ENCODE results near the gene HABP2.

The HABP2 gene

GRCh38 chr10:113527211-113527906 lies 25.5 kb upstream of the HABP2 start:
- no peak for FAIRE-seq

DNA sequence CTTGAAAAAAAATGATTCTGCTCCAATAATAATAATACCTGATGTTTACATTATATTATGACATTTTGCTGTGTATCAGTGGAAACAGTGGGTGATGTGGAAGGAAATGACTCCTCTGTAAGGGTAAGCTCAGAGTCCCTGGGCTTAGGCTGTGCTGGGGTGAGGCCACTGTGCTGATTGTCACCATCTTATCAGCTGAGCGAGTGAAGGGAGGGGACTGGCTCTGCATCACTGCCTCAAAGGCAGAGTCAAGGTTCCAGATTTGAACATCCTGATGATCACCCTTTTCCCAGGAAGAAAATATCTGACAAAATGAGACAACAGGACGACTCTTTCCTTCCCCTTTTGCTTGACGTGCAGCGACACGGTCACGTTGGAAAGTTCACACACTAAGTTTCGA lies 24.0 kb upstream of the HABP2 start:
- no peak for FAIRE-seq

DNA sequence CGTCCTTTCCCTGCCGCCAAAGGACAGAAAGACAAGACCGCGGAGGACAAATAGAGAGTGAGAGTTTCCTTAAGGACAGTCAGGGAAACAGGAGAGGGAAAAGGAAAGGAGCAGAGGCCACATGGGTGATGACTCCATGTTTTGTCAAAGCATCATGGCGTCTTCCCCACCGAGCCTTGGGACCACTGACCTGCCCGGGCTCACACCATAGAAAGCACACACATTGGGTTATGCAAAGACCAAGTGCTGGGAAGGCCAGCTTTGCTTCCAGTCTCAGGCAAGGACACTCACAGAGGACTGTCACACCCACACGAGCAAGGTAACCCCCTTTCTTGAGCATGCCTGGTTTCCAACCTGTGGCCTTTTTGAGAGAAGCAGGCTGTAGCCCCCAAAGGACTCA lies 23.3 kb upstream of the HABP2 start:
- no peak for FAIRE-seq

DNA sequence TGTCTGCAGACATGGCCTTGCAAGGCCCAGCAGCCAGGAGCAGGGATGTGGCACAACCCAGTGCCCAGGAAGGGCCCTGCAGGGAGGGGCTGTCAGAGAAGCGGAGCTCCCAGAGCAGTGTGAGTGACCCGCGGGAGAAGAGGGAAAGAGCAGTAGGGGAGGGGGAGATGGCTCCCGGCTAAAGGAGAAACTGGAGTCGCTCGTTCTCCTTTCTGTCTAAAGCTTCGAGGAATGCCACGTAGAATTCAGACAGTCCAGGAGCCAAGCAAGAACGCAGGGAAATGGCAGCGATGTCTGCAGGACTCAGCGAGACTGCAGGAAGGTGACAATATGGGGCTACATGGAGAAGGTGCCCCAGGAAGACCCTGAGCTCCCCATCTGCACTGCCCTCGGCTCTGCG lies 22.4 kb upstream of the HABP2 start:
- FAIRE-seq = no peak

DNA sequence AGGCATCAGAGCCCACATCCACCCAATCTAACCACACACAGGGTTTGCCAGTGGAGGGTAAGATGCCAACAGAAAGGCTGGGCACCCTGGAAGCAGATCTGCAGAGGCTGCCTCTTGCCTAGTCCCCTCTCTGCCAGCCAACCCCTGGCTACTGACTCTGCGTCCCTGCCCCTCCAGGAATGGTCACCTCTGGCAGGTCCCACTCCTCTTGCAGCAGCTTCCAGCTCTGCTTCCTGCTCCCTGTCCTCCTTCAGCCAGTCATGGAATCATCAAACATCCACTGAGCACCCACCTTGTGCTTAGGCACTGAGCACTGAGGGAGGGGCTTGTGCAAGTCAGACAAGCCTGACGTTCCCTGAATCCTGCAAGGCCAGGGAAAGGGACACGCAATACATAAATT lies 20.1 kb upstream of the HABP2 start:
- no peak for FAIRE-seq

DNA sequence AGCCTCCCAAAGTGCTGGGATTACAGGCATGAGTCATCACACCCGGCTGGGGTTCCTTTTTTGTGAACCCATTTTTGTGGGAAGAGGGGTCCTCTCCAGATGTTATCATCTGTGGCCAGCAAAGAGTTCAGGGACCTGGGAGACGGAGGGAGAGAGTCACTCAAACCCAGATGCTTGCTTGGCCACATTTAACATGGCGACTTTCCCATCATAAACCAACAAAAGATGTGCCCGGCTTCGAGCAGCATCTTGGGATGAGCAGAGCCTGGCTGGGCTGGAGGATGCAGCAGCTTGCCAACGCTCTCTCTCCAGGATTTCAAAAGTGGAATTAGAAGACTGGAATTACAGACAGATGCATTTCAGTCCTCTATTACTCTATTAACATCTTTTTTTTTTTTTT lies 19.1 kb upstream of the HABP2 start:
- FAIRE-seq = no peak

DNA sequence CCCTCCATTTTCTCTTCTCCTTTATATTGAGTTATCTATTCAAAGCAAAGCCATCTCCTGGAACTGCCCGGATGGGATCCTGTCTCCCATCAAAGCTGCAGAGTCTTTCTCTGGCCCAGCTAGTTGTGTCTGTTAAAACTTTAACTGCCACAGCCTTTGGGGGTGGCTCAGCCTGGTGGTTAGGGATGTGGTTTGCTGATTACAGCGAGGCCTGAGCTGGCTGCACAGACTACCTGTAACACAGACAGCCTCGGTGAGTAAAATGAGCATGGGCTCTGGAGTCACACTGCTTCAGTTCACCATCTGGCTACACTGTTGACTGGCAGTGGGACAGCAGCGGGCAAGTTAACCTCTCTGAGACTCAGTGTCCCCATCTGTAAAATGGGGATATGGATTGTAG lies 18.4 kb upstream of the HABP2 start:
- no peak for FAIRE-seq

DNA sequence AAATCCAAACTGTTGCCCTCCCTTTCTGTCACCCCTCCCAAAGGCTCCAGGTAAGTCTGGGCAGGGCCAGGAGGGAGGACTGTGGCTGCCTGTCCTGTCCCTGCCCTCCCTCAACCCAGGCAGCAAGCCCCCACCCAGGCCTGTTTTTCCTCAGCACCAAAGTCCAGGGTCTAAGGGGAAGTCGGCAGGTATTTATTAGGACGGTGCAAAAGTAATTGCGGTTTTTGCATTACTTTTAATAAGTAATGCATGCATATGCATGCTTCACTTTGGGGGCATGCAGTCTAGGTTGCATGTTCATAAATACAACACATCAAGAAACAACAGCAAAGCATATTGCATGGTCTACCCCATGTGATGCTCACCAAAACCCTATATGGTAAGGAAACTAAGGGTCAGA lies 15.2 kb upstream of the HABP2 start:
- no peak for FAIRE-seq

DNA sequence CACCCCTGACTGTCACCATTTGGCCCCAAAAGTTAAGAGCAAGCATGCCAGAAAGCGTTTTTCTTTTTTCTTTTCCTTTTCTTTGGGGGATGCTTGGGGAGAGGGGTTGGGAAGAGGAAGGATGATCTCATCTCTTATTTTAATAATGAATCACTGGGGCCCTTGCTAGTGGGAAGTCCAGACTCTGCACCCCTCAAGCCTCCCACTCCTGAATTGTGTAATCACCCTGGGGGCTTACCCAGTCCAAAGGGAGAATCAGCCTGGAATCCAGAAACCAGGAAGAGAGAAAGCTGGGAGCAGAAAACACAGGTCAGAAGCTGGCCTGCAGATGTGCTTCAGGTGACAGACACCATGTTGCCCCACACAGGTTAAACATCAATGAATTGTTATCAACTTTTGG lies 14.7 kb upstream of the HABP2 start:
- no peak for FAIRE-seq

DNA sequence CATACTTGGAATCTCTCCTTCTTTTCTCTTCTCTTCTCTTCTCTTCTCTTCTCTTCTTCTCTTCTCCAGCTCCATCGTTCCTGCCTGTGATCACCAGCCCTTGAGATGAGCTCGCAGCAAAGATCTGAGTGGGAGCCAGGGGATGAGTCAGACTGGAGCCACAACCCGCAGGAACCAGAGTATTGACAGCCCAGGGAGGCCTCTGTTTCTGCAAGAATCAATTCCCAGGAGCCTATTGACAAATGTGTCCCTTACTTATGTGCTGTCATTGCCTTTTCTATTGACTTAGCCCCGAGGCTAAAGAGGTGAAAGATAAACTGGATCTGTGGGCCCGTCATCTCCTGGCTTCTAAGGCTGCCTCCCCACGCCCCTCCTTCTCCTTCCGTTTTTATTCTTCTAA lies 13.1 kb upstream of the HABP2 start:
- no peak for FAIRE-seq

GRCh38 chr10:113540845-113541548 lies 11.9 kb upstream of the HABP2 start:
- FAIRE-seq = no peak

DNA sequence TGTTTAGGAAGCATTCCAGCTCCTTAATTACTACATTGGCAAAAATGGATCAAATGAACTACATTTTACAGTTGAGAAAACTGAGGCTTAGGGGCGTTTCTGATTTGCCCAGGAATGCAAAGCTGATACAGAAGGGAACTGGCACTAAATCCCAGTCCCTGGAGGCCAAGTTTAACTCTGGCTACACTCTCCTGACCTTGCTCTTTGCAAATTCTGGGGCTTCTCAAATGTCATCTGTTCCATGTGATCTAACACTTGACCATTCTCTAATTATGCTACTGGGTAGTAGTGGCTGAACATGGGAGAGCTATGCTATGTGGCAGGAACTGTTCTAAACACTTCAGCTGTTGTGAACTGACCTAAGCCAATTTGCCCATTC lies 11.3 kb upstream of the HABP2 start:
- no peak for FAIRE-seq

GRCh38 chr10:113543107-113543955 lies 9.5 kb upstream of the HABP2 start:
- FAIRE-seq = no peak

DNA sequence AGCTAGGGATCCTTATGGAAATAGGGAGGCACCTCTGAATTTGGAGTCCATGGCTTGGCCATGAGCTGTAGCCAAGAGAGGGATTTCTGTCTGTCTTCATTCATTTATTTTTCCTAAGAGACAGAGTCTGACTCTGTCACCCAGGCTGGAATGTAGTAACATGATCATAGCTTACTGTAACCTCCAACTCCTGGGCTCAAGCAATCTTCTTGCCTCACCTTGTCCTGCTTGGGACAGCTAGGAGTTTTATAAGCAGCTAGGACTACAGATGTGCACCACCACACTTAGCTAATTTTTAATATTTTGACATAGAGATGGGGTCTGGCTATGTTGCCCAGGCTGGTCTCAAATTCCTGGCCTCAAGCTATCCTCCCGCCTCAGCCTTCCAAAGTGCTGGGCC lies 8.5 kb upstream of the HABP2 start:
- no peak for FAIRE-seq

GRCh38 chr10:113547426-113547825 lies 5.4 kb upstream of the HABP2 start:
- FAIRE-seq = no peak

DNA sequence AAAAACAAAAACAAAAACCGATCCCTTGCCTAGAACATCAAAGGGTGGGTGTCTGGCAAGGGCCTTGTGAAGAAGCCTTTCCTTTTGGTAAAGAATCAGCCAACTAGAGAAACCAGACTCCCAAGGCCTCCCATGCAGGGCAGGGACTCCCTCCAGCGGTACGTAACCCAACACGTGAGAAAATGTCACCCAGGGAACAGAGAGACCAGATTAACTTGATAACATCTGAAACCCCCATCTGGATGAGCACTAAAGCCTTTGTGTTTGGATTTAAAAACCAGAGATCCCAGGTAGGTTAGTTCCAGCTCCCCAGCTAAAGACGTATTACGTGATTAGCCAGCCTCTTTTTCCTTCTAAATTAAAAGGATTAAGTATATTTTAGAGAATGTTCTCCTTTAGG lies 3.0 kb upstream of the HABP2 start:
- no peak for FAIRE-seq

- FAIRE-seq = no peak
Observed at GRCh38 chr10:113550365-113550764, 2.5 kb upstream of the HABP2 start.

- FAIRE-seq = no peak
Observed at GRCh38 chr10:113552014-113552413, 839 bp upstream of the HABP2 start.

GRCh38 chr10:113553149-113553548 lies 296 bp downstream of the HABP2 start:
- no peak for FAIRE-seq

DNA sequence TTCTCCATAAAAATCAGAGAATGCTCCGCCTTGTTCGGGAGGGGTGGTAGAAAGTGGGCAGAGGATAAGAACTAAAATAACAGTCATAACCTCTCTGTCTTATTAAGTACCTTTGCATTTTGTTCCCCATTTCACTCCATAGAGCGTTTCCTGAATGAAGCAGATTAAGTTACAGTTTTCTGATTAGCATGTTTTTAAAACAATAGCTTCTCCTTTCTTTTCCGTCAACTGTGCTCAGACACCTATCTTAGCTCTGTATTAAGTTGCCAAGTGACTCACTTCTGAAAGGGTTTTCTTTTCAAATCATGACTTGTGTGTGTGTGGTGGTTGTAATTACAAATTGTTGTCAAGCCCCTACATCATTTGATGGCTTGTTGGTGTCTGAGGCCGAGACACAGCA lies 1.4 kb downstream of the HABP2 start:
- FAIRE-seq = no peak

- no peak for FAIRE-seq
Observed at GRCh38 chr10:113555245-113555644, 2.4 kb downstream of the HABP2 start.

- FAIRE-seq = no peak
Observed at GRCh38 chr10:113555751-113556150, 2.9 kb downstream of the HABP2 start.

DNA sequence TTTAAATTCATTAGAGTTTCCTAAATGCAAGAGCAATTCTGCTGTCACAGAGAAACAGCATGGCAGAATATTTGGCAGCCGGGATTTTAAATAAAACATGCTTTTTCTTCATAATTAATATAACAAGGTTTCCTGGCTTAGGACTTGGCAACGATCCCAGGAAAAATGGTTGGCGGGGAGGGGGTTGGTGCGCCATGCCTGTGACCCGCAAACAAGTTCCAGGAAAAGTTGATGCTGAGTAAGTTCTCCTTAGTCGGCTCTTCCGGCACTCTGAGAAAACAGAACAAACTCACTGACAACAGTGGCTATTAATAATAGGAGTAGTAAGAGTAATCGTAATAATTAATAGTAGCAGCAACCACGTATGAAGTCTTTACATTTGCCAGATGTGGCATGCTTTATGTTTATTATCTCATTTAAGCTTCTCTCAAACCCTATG lies 4.6 kb downstream of the HABP2 start:
- FAIRE-seq = no peak

DNA sequence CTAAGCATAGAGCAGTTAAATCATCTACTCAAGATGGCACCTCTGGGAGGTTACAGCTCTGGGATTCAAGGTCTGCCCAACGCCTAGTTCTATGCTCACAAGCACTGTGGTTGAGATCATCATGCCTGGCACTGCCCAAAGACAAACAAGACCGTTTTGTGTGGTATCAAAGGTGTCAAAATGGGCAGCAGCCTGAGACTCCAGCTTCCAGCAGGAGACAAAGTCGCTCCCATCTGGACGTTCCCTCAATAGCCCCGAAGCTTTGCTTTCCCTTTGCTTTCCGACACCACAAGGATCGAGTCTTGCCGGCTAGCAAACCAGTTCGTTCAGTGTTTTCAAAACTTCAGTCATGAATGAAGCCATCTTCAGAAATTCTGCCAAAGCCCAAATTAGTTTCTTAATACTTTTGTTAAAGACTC lies 5.1 kb downstream of the HABP2 start:
- no peak for FAIRE-seq
